AG04450 (cell line): ENCODE measurements around the gene INSR. TPM values are rescaled to one million over a fixed set of nuclear protein-coding genes. Genes with fewer than 3 reads are reported as not detected.

Experiments used
- CTCF ChIA-PET: fragments of 300-600, 350-600 bp; formaldehyde crosslinking; extraction: SDS; loops from one replicate; lab custom pipeline; 2022; ENCODE audit warnings: antibody characterized with exemption, inconsistent platforms; lab: Charles Lee
- POLR2A ChIA-PET: fragments of 350-600 bp; formaldehyde crosslinking; extraction: SDS; loops from one replicate; lab custom pipeline; 2021; ENCODE audit warnings: antibody characterized with exemption, inconsistent platforms; lab: Yijun Ruan, JAX
- DNase-seq: peaks from one replicate; pipeline ENCODE4 v3.0.0-alpha.2; 2011; ENCODE audit warnings: low read depth, low spot score
- H3K27ac ChIP-seq: one replicate; pipeline ENCODE4 v1.5.1; 2012; ENCODE audit warnings: low read depth, low read length, control low read depth
- H3K27me3 ChIP-seq: one replicate; pipeline ENCODE4 v1.6.0; 2012; ENCODE audit warnings: low read length; ENCODE audit not compliant: control insufficient read depth, insufficient read depth
- H3K4me3 ChIP-seq: 2 replicates; pipeline ENCODE4 v1.5.1; 2011; ENCODE audit warnings: mild to moderate bottlenecking, low read depth, low read length, control low read depth
- H3K9me3 ChIP-seq: 2 replicates; pipeline ENCODE4 v1.5.1; 2012; ENCODE audit warnings: low read length; ENCODE audit not compliant: control insufficient read depth, insufficient read depth
- polyA plus RNA-seq: library from polyadenylated mRNA; depleted of rRNA; stranded (reverse); fragments of >200 nt; gene quantifications from 2 replicates; pipeline ENCODE4 v1.2.3, GENCODE V29; 2011
- TF ChIP-seq, protein P1 (sequence below): IDR thresholded peaks from 2 replicates; pipeline ENCODE4 v1.5.1; 2011; ENCODE audit warnings: low read depth, low read length, control low read depth, inconsistent platforms

Gene INSR
- polyA plus RNA-seq, 1 experiment, result 2.9 TPM

DNA sequence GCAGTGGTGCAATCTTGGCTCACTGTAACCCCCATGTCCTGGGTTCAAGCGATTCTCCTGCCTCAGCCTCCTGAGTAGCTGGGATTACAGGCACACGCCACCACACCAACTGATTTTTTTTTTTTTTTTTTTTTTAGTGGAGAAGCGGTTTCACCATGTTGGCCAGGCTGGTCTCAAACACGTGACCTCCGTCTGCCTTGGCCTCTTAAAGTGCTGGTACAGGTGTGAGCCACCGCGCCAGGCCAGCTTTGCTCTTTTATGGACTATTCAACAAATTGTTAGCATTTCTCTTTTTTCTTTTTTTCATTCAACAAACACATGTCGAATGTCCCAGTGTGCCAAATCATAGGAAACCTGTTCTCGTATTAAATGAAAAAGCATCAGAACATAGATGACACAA is 99.6 kb downstream of the INSR start:
- peaks cover 3% of the 10 kb centered on the region; the same call in 1 of the 2 replicates for H3K9me3 ChIP-seq
- TF ChIP-seq, protein P1, sequence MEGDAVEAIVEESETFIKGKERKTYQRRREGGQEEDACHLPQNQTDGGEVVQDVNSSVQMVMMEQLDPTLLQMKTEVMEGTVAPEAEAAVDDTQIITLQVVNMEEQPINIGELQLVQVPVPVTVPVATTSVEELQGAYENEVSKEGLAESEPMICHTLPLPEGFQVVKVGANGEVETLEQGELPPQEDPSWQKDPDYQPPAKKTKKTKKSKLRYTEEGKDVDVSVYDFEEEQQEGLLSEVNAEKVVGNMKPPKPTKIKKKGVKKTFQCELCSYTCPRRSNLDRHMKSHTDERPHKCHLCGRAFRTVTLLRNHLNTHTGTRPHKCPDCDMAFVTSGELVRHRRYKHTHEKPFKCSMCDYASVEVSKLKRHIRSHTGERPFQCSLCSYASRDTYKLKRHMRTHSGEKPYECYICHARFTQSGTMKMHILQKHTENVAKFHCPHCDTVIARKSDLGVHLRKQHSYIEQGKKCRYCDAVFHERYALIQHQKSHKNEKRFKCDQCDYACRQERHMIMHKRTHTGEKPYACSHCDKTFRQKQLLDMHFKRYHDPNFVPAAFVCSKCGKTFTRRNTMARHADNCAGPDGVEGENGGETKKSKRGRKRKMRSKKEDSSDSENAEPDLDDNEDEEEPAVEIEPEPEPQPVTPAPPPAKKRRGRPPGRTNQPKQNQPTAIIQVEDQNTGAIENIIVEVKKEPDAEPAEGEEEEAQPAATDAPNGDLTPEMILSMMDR, result no peak
- CTCF ChIA-PET, result interaction anchor here (0.6 kb wide), 3 partner anchors 22 to 1384 kb away, joined by 3 to 7 read pairs (median 5); no protein-coding TSS in a partner anchor
- no peak overlapping the region for H3K4me3 ChIP-seq
- POLR2A ChIA-PET, result interaction anchor here (0.6 kb wide), 1 partner anchor 9 kb away, joined by 4 read pairs; no protein-coding TSS in a partner anchor
- H3K27ac ChIP-seq, result no peak overlapping the region
- no peak for DNase-seq
- no peaks in the 10 kb centered on the region for H3K27me3 ChIP-seq

DNA sequence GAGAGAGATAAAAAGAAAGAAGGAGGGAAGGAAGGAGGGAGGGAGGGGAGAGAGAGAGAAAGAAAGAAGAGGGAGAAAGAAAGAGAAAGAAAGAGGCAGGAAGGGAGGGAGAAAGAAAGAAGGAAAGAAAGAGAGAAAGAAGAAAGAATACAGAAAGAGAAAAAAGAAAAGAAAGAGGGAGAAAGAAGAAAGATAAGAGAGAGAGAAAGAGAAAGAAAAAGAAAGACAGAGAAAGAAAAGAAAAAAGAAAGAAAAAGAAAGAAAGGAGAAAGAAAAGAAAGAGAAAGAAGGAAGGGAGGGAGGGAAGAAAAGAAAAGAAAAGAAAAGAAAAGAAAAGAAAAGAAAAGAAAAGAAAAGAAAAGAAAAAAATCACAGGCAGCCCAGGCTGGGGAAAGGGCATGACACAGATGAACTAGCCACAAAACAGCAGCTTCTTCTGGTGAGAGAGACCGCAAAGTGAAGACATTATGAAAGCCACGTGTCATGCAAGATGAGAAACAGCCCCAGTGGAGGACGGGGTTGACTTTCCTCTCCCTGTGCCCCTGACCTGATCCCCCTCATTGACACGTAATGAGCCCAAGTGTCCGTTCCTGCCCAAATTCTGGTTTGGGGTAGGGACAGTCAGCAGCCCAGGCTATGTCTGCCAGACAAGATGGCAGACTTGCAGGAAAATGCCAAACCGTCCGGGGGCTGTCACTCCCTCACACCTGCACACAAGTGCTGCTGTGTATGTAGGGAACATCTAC is 102.1 kb downstream of the INSR start:
- Histone ChIP-seq H3K9me3 (peaks cover under 1% of the 10 kb centered on the region), H3K27me3 (no peaks in the 10 kb centered on the region), H3K27ac (no peak overlapping the region), H3K4me3 (no peak overlapping the region)
- TF ChIP-seq, protein P1, result no peak
- ChIA-PET CTCF (interaction anchor here (0.6 kb wide), 1 partner anchor 125 kb away, joined by 3 read pairs; no protein-coding TSS in a partner anchor), POLR2A (no interaction called here)
- no peak for DNase-seq

DNA sequence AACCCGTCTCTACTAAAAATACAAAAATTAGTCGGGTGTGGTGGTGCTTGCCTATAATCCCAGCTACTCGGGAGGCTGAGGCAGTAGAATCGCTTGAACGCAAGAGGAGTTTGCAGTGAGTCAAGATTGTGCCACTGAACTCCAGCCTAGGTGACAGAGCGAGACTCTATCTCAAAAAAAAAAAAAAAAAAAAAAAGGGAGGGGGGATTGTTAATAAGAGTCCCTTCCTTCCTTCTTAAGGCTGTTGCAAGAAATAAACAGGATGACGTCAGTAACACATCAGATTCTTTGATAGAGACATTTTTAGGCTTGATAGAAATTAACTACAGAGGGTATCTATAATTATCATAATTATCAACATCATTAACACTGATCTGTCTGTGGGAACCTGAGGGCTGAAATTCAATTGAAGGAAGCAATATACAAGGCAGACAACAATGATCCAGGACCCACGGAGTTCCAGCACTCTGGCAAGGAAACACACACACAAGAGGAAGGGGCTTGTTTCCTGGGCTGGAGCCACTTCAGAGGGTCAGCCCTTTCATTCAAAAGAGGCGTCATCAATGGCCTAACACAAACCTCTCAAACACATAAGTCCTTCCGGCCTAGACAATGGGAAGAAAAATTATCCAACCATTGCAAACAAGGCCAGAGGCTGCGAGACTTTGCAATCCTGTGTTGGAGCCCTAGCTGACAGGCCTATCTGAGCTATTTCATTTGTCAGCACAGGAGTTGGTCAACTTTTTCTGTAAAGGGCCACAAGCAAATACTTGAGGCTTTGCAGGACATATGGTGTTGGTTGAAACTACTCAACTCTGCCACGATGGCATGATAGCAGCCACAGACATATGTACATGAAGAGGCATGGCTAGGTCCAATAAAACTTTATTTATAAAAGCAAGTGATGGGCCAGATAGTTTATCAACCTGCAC is 105.2 kb downstream of the INSR start:
- no peak for DNase-seq
- Histone ChIP-seq H3K9me3 (peaks cover 5% of the 10 kb centered on the region), H3K4me3 (no peak overlapping the region), H3K27me3 (no peaks in the 10 kb centered on the region), H3K27ac (no peak overlapping the region)
- ChIA-PET CTCF (no interaction called here), POLR2A (no interaction called here)
- TF ChIP-seq, protein P1, result no peak

- no peak overlapping the region for H3K4me3 ChIP-seq
- CTCF ChIA-PET, result no interaction called here
Observed at GRCh38 chr19:7187605-7188339, 106.4 kb downstream of the INSR start.

More at GRCh38 chr19:7187605-7188339, 106.4 kb downstream of the INSR start:
- DNase-seq, result no peak
- TF ChIP-seq, protein P1, result no peak
- Histone ChIP-seq H3K9me3 (peaks cover 5% of the 10 kb centered on the region), H3K27ac (no peak overlapping the region), H3K27me3 (no peaks in the 10 kb centered on the region)
- POLR2A ChIA-PET, result interaction anchor here (0.6 to 0.7 kb wide), 2 partner anchors 39 to 1339 kb away, joined by 3 to 7 read pairs; no protein-coding TSS in a partner anchor
